HG03064 (cell line): Measurements from ENCODE around the gene LNX1.

ENCODE experiments used
- ATAC-seq: cut with Tn5 transposase; IDR thresholded peaks from one replicate; pipeline ENCODE4 v1.9.1; 2021; ENCODE audit warnings: low read depth; ENCODE audit not compliant: unreplicated experiment

LNX1 gene

GRCh38 chr4:53575552-53575951 lies 15.7 kb downstream of the LNX1 start:
- no peak for ATAC-seq

GRCh38 chr4:53574528-53574927 lies 16.8 kb downstream of the LNX1 start:
- no peak for ATAC-seq

- no peak for ATAC-seq
Observed at GRCh38 chr4:53573696-53574095, 17.6 kb downstream of the LNX1 start.

- ATAC-seq = no peak
Observed at GRCh38 chr4:53572600-53572994, 18.7 kb downstream of the LNX1 start.

- ATAC-seq = no peak
Observed at GRCh38 chr4:53571936-53572599, 19.2 kb downstream of the LNX1 start.

- ATAC-seq = no peak
Observed at GRCh38 chr4:53563824-53564223, 27.5 kb downstream of the LNX1 start.

- ATAC-seq = no peak
Observed at GRCh38 chr4:53562409-53562808, 28.9 kb downstream of the LNX1 start.

GRCh38 chr4:53559021-53559620 lies 32.2 kb downstream of the LNX1 start:
- ATAC-seq = no peak

GRCh38 chr4:53558065-53558801 lies 33.1 kb downstream of the LNX1 start:
- ATAC-seq = no peak

- no peak for ATAC-seq
Observed at GRCh38 chr4:53557669-53558064, 33.6 kb downstream of the LNX1 start.

- no peak for ATAC-seq
Observed at GRCh38 chr4:53556651-53557050, 34.6 kb downstream of the LNX1 start.

- no peak for ATAC-seq
Observed at GRCh38 chr4:53553486-53554210, 37.6 kb downstream of the LNX1 start.

- no peak for ATAC-seq
Observed at GRCh38 chr4:53552711-53553110, 38.6 kb downstream of the LNX1 start.

GRCh38 chr4:53551958-53552357 lies 39.3 kb downstream of the LNX1 start:
- ATAC-seq = no peak

GRCh38 chr4:53551281-53551864 lies 39.9 kb downstream of the LNX1 start:
- no peak for ATAC-seq

- ATAC-seq = no peak
Observed at GRCh38 chr4:53548662-53549061, 42.6 kb downstream of the LNX1 start.

GRCh38 chr4:53547983-53548382 lies 43.3 kb downstream of the LNX1 start:
- ATAC-seq = no peak

GRCh38 chr4:53545942-53546581 lies 45.2 kb downstream of the LNX1 start:
- no peak for ATAC-seq

GRCh38 chr4:53545273-53545672 lies 46.0 kb downstream of the LNX1 start:
- no peak for ATAC-seq

GRCh38 chr4:53543561-53543960 lies 47.7 kb downstream of the LNX1 start:
- no peak for ATAC-seq
